K562 (cell line): ENCODE results near the gene ZNF628. TPM values are rescaled to one million over a fixed set of nuclear protein-coding genes. Genes with fewer than 3 reads are reported as not detected.
A peak's percentile ranks its signal among the peaks of the same experiment; 100 is the strongest.

Experiments
- CCNT2 ChIP-seq: IDR thresholded peaks from 2 replicates; pipeline ENCODE4 v1.6.1; 2011; ENCODE audit warnings: borderline replicate concordance, low read depth, mild to moderate bottlenecking, moderate library complexity, mixed read lengths, low read length; ENCODE audit not compliant: insufficient read length; ENCODE audit errors: extremely low read depth
- GTF2A2 ChIP-seq: IDR thresholded peaks from 2 replicates; pipeline ENCODE4 v1.6.1; 2016; ENCODE audit warnings: mild to moderate bottlenecking, missing genetic modification characterization, missing compliant biosample characterization
- HNRNPUL1 ChIP-seq: fragments of 200-400 bp; formaldehyde crosslinking; IDR thresholded peaks from 2 replicates; pipeline ENCODE4 v1.6.1; 2017; ENCODE audit warnings: low read length
- KDM4B ChIP-seq, 2 experiments: fragments of 450-650 bp in 1 of 2; sonication (generic) in 1 of 2; IDR thresholded peaks; 2 replicates each; pipeline ENCODE4 v1.6.1; 2016 to 2017; ENCODE audit warnings: borderline replicate concordance in 2 of 2, antibody characterized with exemption in 1 of 2, low read depth in 1 of 2, mild to moderate bottlenecking in 1 of 2
- MAFG ChIP-seq: fragments of 450-650 bp; conservative IDR thresholded peaks from 2 replicates; pipeline ENCODE4 v1.6.1; 2016; ENCODE audit warnings: missing genetic modification characterization, missing compliant biosample characterization
- MGA ChIP-seq: fragments of 450-650 bp; IDR thresholded peaks from 2 replicates; pipeline ENCODE4 v1.6.1; 2016; ENCODE audit warnings: mild to moderate bottlenecking, moderate library complexity
- NCOR1 ChIP-seq: fragments of 450-650 bp; IDR thresholded peaks from 2 replicates; pipeline ENCODE4 v1.6.1; 2016; ENCODE audit warnings: mild to moderate bottlenecking, moderate library complexity
- NKRF ChIP-seq: fragments of 450-650 bp; IDR thresholded peaks from 2 replicates; pipeline ENCODE4 v1.6.1; 2016; ENCODE audit warnings: borderline replicate concordance
- PHF21A ChIP-seq: fragments of 450-650 bp; IDR thresholded peaks from 2 replicates; pipeline ENCODE4 v1.6.1; 2017; ENCODE audit warnings: low read depth, borderline replicate concordance
- SMARCE1 ChIP-seq: fragments of 450-650 bp; IDR thresholded peaks from 2 replicates; pipeline ENCODE4 v1.7.1; 2016; ENCODE audit warnings: mild to moderate bottlenecking
- SNIP1 ChIP-seq: fragments of 450-650 bp; IDR thresholded peaks from 2 replicates; pipeline ENCODE4 v1.7.1; 2017; ENCODE audit warnings: low read depth, mild to moderate bottlenecking
- SRF ChIP-seq, 2 experiments: fragments of 250-450, 450-650 bp in 1 of 2; sonication (Bioruptor Pico) in 1 of 2; sonication (generic) in 1 of 2; formaldehyde crosslinking; IDR thresholded peaks; 2 replicates each; pipeline versions ENCODE4 v1.5.0 to v1.5.1; 2020 to 2022; ENCODE audit warnings: mild to moderate bottlenecking in 1 of 2, missing genetic modification reagents in 1 of 2
- ZNF133 ChIP-seq: fragments of 250-450 bp; sonication (Bioruptor Pico); IDR thresholded peaks from 2 replicates; pipeline ENCODE4 v1.4.0; 2020; ENCODE audit warnings: mild to moderate bottlenecking
- ZNF24 ChIP-seq: fragments of 450-650 bp; IDR thresholded peaks from 2 replicates; pipeline ENCODE4 v1.6.1; 2016
- ZNF707 ChIP-seq: fragments of 250-450 bp; sonication (Bioruptor Pico); conservative IDR thresholded peaks from 2 replicates; pipeline ENCODE4 v1.8.0; 2022; ENCODE audit warnings: inconsistent platforms, mild to moderate bottlenecking, moderate library complexity
- polyA plus RNA-seq, 8 experiments: library from polyadenylated mRNA; depleted of rRNA in 4 of 8; stranded (reverse) in 5 of 8; unstranded in 3 of 8; fragments of >200 nt; fragmentation: Nextera tagmentation in 2 of 8; fragmentation: Illumina TruSeq in 1 of 8; extraction: Ambion mirVana in 2 of 8; extraction: Trizol in 1 of 8; gene quantifications; 2 replicates each; pipeline versions ENCODE4 v1.2.1 to v1.2.3, GENCODE V29; 2011 to 2014; ENCODE audit warnings: inconsistent platforms in 1 of 8, missing spikeins in 1 of 8
- total RNA-seq, 7 experiments: library from RNA; depleted of rRNA in 6 of 7; stranded (reverse); fragments of >200 nt in 6 of 7; fragmentation: Illumina TruSeq in 2 of 7; extraction: Trizol in 2 of 7; gene quantifications; 2 replicates each; pipeline versions ENCODE4 v1.2.1 to v1.2.3, GENCODE V29; 2011 to 2021; ENCODE audit warnings: low replicate concordance in 1 of 7

ZNF628 gene
- total and polyA plus RNA-seq, 9 of the 15 experiments (the other 6 are each of a cell fraction or from before 2014, with no cell fraction given), result 0.13 to 13.6 (median 2.2) TPM; not detected in 3

- TF ChIP-seq NKRF, result no peak
- no peak for TF ChIP-seq CCNT2
- 0 out of 2 replicates have a peak, but pooled peaks have one; percentile 25 for TF ChIP-seq PHF21A
- TF ChIP-seq SNIP1, result peak; percentile 87
- TF ChIP-seq MGA, result peak; percentile 100
- no peak for TF ChIP-seq SMARCE1
- TF ChIP-seq GTF2A2 (tag), result no peak
- no peak for TF ChIP-seq ZNF707 (CRISPR knock-in tag)
- no peak for TF ChIP-seq ZNF133 (CRISPR knock-in tag)
- no peak for TF ChIP-seq HNRNPUL1
- peak in 1 of 2 experiments; percentile 68; a peak in 1 of 4 replicates for TF ChIP-seq SRF (CRISPR knock-in tag; IDR thresholded peaks at IDR 0.05)
- no peak for TF ChIP-seq ZNF24
- TF ChIP-seq MAFG (tag), result no peak
- TF ChIP-seq NCOR1, result no peak
- TF ChIP-seq KDM4B (IDR thresholded peaks at IDR 0.05; ENCODE audit: borderline replicate concordance in 2 of 2, low read depth in 1 of 2), result peak in 1 of 2 experiments; percentile 21; a peak in 1 of 4 replicates
Measured at GRCh38 chr19:55503502-55504251, 27.3 kb downstream of the ZNF628 start (continued).
